T-helper 1 cell treated with Interleukin-12 subunit alpha and Interleukin-12 subunit beta and Interleukin-4 antibody, amounts not matched to agents 30 ng/mL and 1 ng/mL, for 36 hours (primary cell): Measurements from ENCODE around the gene TEX36. TPM values are rescaled to one million over a fixed set of nuclear protein-coding genes. Genes with fewer than 3 reads are reported as not detected.

Experiments
- total RNA-seq: library from RNA; stranded (reverse); gene quantifications from 2 replicates; pipeline ENCODE4 v1.2.3, GENCODE V29; 2022

Gene TEX36
- total RNA-seq, 1 donor from 2014 or later = not detected

Other genes with a start within 250 kb of the TEX36 start
- gene EDRF1, start 36.5 kb upstream of the TEX36 start, total RNA-seq = 42.1 and 44.7 TPM in 2 replicates
- gene MMP21, start 92.7 kb upstream of the TEX36 start, total RNA-seq = 0.24 and 0.27 TPM in 2 replicates
- gene UROS, start 140.1 kb upstream of the TEX36 start, total RNA-seq = 50.7 and 55.1 TPM in 2 replicates
- 66.4 and 72.8 TPM in 2 replicates for gene BCCIP, start 140.4 kb upstream of the TEX36 start, total RNA-seq
- gene DHX32, start 198.1 kb upstream of the TEX36 start, total RNA-seq = 9.0 and 11.1 TPM in 2 replicates
- gene FANK1, start 213.4 kb upstream of the TEX36 start, total RNA-seq = not detected in 2 replicates